Smooth muscle cell (in vitro differentiated cells): Measurements from ENCODE around the gene ZFAND6. TPM values are rescaled to one million over a fixed set of nuclear protein-coding genes. Genes with fewer than 3 reads are reported as not detected.
"Not testable (repeated sequence)": the region's sequence is repeated elsewhere in the genome, so short reads cannot be mapped to it uniquely, and the experiment has no call there.

Source experiments
- DNase-seq: peaks from one replicate; lab custom pipeline; 2025; ENCODE audit not compliant: unreplicated experiment; lab: John Stamatoyannopoulos, UW
- H2AFZ ChIP-seq: fragments of 200-600 bp; sonication (generic); 2 replicates; pipeline ENCODE4 v1.6.0; 2016; ENCODE audit warnings: antibody characterized with exemption, low read depth, mild to moderate bottlenecking
- H3F3A ChIP-seq: fragments of 200-600 bp; sonication (generic); 2 replicates; pipeline ENCODE4 v1.6.0; 2017; ENCODE audit warnings: antibody characterized with exemption, low read depth
- H3K27ac ChIP-seq: fragments of 200-600 bp; sonication (generic); 2 replicates; pipeline ENCODE4 v1.5.1; 2016; ENCODE audit warnings: low read depth, mild to moderate bottlenecking
- H3K27me3 ChIP-seq: fragments of 200-600 bp; sonication (generic); 2 replicates; pipeline ENCODE4 v1.6.1; 2016; ENCODE audit warnings: low read depth, mild to moderate bottlenecking
- H3K36me3 ChIP-seq: fragments of 200-600 bp; sonication (generic); 2 replicates; pipeline ENCODE4 v1.5.1; 2016; ENCODE audit warnings: low read depth
- H3K4me1 ChIP-seq: fragments of 200-600 bp; sonication (generic); 2 replicates; pipeline ENCODE4 v1.5.1; 2016; ENCODE audit warnings: low read depth
- H3K4me2 ChIP-seq: fragments of 200-600 bp; sonication (generic); 2 replicates; pipeline ENCODE4 v1.6.0; 2016; ENCODE audit warnings: mild to moderate bottlenecking
- H3K4me3 ChIP-seq: fragments of 200-600 bp; sonication (generic); 2 replicates; pipeline ENCODE4 v1.5.1; 2016; ENCODE audit warnings: mild to moderate bottlenecking
- H3K79me2 ChIP-seq: fragments of 200-600 bp; sonication (generic); 2 replicates; pipeline ENCODE4 v1.6.0; 2016; ENCODE audit warnings: low read depth, mild to moderate bottlenecking
- H3K9ac ChIP-seq: fragments of 200-600 bp; sonication (generic); 2 replicates; pipeline ENCODE4 v1.6.0; 2016; ENCODE audit warnings: low read depth
- H3K9me3 ChIP-seq: fragments of 200-600 bp; sonication (generic); replicated peaks from 2 replicates; pipeline ENCODE4 v1.5.1; 2016; ENCODE audit warnings: low read depth
- H4K20me1 ChIP-seq: fragments of 200-600 bp; sonication (generic); 2 replicates; pipeline ENCODE4 v1.6.0; 2016; ENCODE audit warnings: low read depth
- WGBS: methylation state at CpG from one replicate; pipeline ENCODE4 v1.1.7; 2016; ENCODE audit warnings: low lambda C conversion rate; 5-methylcytosine and 5-hydroxymethylcytosine counted together
- polyA plus RNA-seq: library from polyadenylated mRNA; unstranded; fragments of >200 nt; fragmentation: Nextera tagmentation; extraction: Ambion mirVana; gene quantifications from 2 replicates; pipeline ENCODE4 v1.2.1, GENCODE V29; 2016
- total RNA-seq: library from RNA; depleted of rRNA; stranded (reverse); fragments of >200 nt; gene quantifications from 2 replicates; pipeline ENCODE4 v1.2.3, GENCODE V29; 2014
- TF ChIP-seq, protein P1 (sequence below): fragments of 200-600 bp; sonication (generic); IDR thresholded peaks from 2 replicates; pipeline ENCODE4 v1.5.1; 2017; ENCODE audit warnings: borderline replicate concordance, mild to moderate bottlenecking, antibody characterized with exemption; ENCODE audit not compliant: insufficient read depth, poor library complexity, severe bottlenecking

Gene ZFAND6
- total and polyA plus RNA-seq, 2 experiments from 2014 or later: 81.9 to 144 TPM

DNA sequence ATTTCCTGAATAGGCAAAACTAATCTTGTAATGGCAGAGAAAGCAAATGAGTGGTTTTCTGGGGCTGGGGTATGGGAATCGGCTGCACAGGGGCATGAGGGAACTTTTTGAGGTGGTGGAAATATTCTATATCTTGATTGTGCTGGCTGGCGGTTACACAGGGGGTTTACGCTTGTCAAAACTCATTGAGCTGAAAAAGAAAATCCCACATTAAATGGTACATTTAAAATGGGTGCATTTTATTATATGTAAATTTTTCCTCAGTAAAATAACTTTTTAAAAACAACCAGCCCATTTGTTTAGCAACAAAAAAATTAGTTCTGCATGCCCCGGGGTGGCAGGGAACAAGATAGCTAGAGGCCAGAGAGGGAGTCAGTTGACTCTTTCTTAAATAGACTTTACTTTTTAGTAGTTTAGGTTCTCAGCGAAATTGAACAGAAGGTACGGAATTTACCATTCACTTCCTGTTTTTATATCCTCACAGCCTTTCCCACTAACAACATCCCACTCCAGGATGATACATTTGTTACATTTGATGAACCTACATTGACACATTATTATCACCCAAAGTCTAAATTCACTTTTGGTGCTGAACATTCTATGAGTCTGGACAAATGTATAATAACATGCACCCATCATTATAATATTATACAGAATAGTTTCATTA, 47.3 kb upstream of the ZFAND6 start:
- H3K9ac ChIP-seq: no peak overlapping the region
- no peaks in the 10 kb centered on the region for H4K20me1 ChIP-seq
- no peaks in the 10 kb centered on the region for H3K79me2 ChIP-seq
- no peak for DNase-seq
- 93% methylated on average over 6 of the region's 6 CpGs for WGBS
- no peaks in the 10 kb centered on the region for H3K4me1 ChIP-seq
- H3K4me2 ChIP-seq: no peak overlapping the region
- no peak overlapping the region for H2AFZ ChIP-seq
- no peak overlapping the region for H3K4me3 ChIP-seq
- TF ChIP-seq, protein P1, sequence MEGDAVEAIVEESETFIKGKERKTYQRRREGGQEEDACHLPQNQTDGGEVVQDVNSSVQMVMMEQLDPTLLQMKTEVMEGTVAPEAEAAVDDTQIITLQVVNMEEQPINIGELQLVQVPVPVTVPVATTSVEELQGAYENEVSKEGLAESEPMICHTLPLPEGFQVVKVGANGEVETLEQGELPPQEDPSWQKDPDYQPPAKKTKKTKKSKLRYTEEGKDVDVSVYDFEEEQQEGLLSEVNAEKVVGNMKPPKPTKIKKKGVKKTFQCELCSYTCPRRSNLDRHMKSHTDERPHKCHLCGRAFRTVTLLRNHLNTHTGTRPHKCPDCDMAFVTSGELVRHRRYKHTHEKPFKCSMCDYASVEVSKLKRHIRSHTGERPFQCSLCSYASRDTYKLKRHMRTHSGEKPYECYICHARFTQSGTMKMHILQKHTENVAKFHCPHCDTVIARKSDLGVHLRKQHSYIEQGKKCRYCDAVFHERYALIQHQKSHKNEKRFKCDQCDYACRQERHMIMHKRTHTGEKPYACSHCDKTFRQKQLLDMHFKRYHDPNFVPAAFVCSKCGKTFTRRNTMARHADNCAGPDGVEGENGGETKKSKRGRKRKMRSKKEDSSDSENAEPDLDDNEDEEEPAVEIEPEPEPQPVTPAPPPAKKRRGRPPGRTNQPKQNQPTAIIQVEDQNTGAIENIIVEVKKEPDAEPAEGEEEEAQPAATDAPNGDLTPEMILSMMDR: no peak
- no peaks in the 10 kb centered on the region for H3F3A ChIP-seq
- H3K27ac ChIP-seq: no peak overlapping the region
- H3K36me3 ChIP-seq: no peaks in the 10 kb centered on the region
- no peaks in the 10 kb centered on the region for H3K9me3 ChIP-seq
- H3K27me3 ChIP-seq: no peaks in the 10 kb centered on the region

DNA sequence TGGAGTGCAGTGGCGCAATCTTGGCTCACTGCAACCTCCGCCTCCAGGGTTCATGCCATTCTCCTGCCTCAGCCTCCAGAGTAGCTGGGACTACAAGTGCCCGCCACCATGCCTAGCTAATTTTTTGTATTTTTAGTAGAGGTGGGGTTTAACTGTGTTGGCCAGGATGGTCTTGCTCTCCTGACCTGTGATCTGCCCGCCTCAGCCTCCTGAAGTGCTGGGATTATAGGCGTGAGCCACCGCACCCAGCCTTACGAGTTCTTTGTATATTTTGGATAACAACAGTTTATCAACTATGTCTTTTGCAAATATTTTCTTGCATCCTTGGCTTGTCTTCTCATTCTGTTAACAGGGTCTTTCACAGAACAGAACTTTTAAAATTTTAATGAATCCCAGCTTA, 45.3 kb upstream of the ZFAND6 start:
- not testable (repeated sequence) for H3K79me2 ChIP-seq, H4K20me1 ChIP-seq, H3K9ac ChIP-seq, H3K27ac ChIP-seq, H3K4me1 ChIP-seq, H3K36me3 ChIP-seq, H3K27me3 ChIP-seq, H3F3A ChIP-seq, H2AFZ ChIP-seq, H3K4me2 ChIP-seq, H3K4me3 ChIP-seq, DNase-seq, H3K9me3 ChIP-seq
- over 99% methylated on average over 7 of the region's 7 CpGs for WGBS

DNA sequence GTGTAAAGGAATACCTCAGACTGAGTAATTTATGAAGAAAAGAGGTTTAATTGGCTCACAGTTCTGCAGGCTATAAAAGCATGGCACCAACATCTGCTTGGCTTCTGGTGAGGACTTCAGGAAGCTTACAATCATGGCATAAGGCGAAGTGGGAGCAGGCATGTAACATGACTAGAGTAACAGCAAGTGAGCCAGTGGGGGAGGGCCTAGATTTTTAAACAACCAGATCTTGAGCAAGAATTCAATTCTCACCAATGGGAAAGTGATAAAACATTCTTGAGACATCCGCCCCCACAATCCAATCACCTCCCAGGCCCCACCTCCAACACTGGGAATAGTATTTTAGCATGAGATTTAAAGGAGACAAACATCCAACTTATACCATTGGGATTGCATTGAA, 44.3 kb upstream of the ZFAND6 start:
- TF ChIP-seq, protein P1: no peak
- no peaks in the 10 kb centered on the region for H4K20me1 ChIP-seq
- DNase-seq: no peak

DNA sequence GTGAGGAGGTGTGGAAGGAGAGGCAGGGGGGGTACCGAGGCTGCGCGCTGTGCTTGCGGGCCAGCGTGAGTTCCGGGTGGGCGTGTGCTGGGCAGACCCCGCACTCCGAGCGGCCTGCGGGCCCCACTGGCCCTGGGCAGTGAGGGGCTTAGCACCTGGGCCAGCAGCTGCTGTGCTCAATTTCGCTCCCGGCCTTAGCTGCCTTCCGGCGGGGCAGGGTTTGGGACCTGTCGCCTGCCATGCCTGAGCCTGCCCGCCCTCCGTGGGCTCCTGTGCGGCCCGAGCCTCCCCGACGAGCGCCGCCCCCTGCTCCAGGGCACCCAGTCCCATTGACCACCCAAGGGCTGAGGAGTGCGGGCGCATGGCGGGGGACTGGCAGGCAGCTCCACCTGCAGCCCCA, 43.0 kb upstream of the ZFAND6 start:
- not testable (repeated sequence) for H3F3A ChIP-seq, H3K4me3 ChIP-seq, H3K4me1 ChIP-seq, DNase-seq, H3K4me2 ChIP-seq, H3K9me3 ChIP-seq, H4K20me1 ChIP-seq, H3K27me3 ChIP-seq, H3K9ac ChIP-seq, H2AFZ ChIP-seq, H3K36me3 ChIP-seq, H3K27ac ChIP-seq, H3K79me2 ChIP-seq
- 98% methylated on average over 27 of the region's 27 CpGs for WGBS

More for the DNA sequence above, 44.3 kb upstream of the ZFAND6 start:
- no peaks in the 10 kb centered on the region for H3K36me3 ChIP-seq
- H3K4me1 ChIP-seq: no peaks in the 10 kb centered on the region
- no peaks in the 10 kb centered on the region for H3K9me3 ChIP-seq
- 96% methylated on average over 2 of the region's 2 CpGs for WGBS
- no peaks in the 10 kb centered on the region for H3F3A ChIP-seq
- no peak overlapping the region for H2AFZ ChIP-seq
- H3K4me2 ChIP-seq: no peak overlapping the region
- H3K79me2 ChIP-seq: no peaks in the 10 kb centered on the region
- H3K4me3 ChIP-seq: no peak overlapping the region
- H3K27me3 ChIP-seq: no peaks in the 10 kb centered on the region
- no peak overlapping the region for H3K9ac ChIP-seq
- no peak overlapping the region for H3K27ac ChIP-seq

DNA sequence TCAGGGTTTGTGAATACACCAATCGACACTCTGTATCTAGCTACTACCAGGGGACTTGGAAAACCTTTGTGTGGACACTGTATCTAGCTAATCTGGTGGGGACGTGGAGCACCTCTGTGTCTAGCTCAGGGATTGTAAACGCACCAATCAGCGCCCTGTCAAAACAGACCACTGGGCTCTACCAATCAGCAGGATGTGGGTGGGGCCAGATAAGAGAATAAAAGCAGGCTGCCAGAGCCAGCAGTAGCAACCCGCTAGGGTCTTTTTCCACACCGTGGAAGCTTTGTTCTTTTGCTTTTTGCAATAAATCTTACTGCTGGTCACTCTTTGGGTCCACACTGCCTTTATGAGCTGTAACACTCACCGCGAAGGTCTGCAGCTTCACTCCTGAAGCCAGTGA, 42.3 kb upstream of the ZFAND6 start:
- H3K79me2 ChIP-seq, H3K9me3 ChIP-seq, H3K4me2 ChIP-seq, H3K4me3 ChIP-seq, DNase-seq, H3K36me3 ChIP-seq, H3K27me3 ChIP-seq, H4K20me1 ChIP-seq, H3K27ac ChIP-seq, H2AFZ ChIP-seq, H3K9ac ChIP-seq, H3F3A ChIP-seq, H3K4me1 ChIP-seq: not testable (repeated sequence)
- 86% methylated on average over 8 of the region's 8 CpGs for WGBS
